HG03064 (cell line): Measurements from ENCODE around the gene STUM.
"Not testable (repeated sequence)": the region's sequence is repeated elsewhere in the genome, so short reads cannot be mapped to it uniquely, and the experiment has no call there.

Source experiments
- ATAC-seq: cut with Tn5 transposase; IDR thresholded peaks from one replicate; pipeline ENCODE4 v1.9.1; 2021; ENCODE audit warnings: low read depth; ENCODE audit not compliant: unreplicated experiment

STUM gene

GRCh38 chr1:226548256-226549093 is at the start of gene STUM:
Gene STUM (plus strand): TSS chr1:226548764. CDS start chr1:226548905, 141 bp downstream.
- no peak for ATAC-seq

GRCh38 chr1:226499699-226500098 is 48.9 kb upstream of the STUM start:
- ATAC-seq = not testable (repeated sequence)

GRCh38 chr1:226506021-226506420 is 42.5 kb upstream of the STUM start:
- no peak for ATAC-seq

- no peak for ATAC-seq
These were observed 41.6 kb upstream of the STUM start for GRCh38 chr1:226506921-226507320.

GRCh38 chr1:226510453-226510852 is 38.1 kb upstream of the STUM start:
- no peak for ATAC-seq

- no peak for ATAC-seq
These were observed 37.3 kb upstream of the STUM start for GRCh38 chr1:226511296-226511695.

- ATAC-seq = no peak
These were observed 36.4 kb upstream of the STUM start for GRCh38 chr1:226512076-226512728.

- no peak for ATAC-seq
These were observed 30.2 kb upstream of the STUM start for GRCh38 chr1:226518375-226518774.

- ATAC-seq = no peak
These were observed 29.4 kb upstream of the STUM start for GRCh38 chr1:226519135-226519534.

GRCh38 chr1:226519716-226520598 is 28.6 kb upstream of the STUM start:
- no peak for ATAC-seq

- ATAC-seq = no peak
These were observed 27.8 kb upstream of the STUM start for GRCh38 chr1:226520640-226521355.

- ATAC-seq = no peak
These were observed 24.7 kb upstream of the STUM start for GRCh38 chr1:226523646-226524406.

GRCh38 chr1:226524547-226524946 is 24.0 kb upstream of the STUM start:
- ATAC-seq = no peak

- no peak for ATAC-seq
These were observed 22.8 kb upstream of the STUM start for GRCh38 chr1:226525750-226526149.

- no peak for ATAC-seq
These were observed 21.6 kb upstream of the STUM start for GRCh38 chr1:226526801-226527595.

GRCh38 chr1:226529891-226530290 is 18.7 kb upstream of the STUM start:
- ATAC-seq = no peak

- ATAC-seq = no peak
These were observed 18.0 kb upstream of the STUM start for GRCh38 chr1:226530591-226530990.

- no peak for ATAC-seq
These were observed 17.0 kb upstream of the STUM start for GRCh38 chr1:226531360-226532093.
